ENCODE data around the gene PEAK1. TPM values are rescaled to one million over a fixed set of nuclear protein-coding genes. Genes with fewer than 3 reads are reported as not detected.

Gene PEAK1
- total RNA-seq, 6 donors from 2014 or later = 82.8 to 142 (median 90.1) TPM

DNA sequence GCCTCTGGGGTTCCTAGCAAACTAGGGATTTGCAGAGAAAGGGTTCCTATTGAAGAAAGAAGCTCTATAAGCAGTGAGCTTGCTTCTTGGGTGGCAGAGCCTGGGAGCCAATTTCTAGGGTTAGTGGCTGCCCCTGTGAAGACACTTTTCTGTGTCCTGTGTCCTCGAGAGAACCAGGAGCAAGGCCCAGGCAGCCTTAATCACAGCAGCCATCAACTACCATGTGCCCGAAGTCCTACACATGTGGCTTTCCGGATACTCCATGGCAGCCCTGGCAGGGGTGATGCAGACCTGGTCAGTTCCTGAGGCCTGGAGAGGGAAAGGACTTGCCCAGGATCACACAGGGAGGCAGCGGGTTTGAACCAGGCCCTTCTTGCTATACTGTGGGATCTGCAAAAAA, 321.3 kb downstream of the PEAK1 start:
- H3K27me3 ChIP-seq = no peaks in the 10 kb centered on the region
- no peak overlapping the region for H3K4me3 ChIP-seq
- no peaks in the 10 kb centered on the region for H3K36me3 ChIP-seq
- ATAC-seq (ENCODE audit: low FRiP score in 2 of 2) (no peak), DNase-seq (no peak)
- 92 to 100% methylated on average over 4 of the region's 4 CpGs for WGBS, 2 donors
- H3K9me3 ChIP-seq = no peaks in the 10 kb centered on the region
- H3K27ac ChIP-seq = no peak overlapping the region
- no peaks in the 10 kb centered on the region for H3K4me1 ChIP-seq
- TF ChIP-seq, protein P1, sequence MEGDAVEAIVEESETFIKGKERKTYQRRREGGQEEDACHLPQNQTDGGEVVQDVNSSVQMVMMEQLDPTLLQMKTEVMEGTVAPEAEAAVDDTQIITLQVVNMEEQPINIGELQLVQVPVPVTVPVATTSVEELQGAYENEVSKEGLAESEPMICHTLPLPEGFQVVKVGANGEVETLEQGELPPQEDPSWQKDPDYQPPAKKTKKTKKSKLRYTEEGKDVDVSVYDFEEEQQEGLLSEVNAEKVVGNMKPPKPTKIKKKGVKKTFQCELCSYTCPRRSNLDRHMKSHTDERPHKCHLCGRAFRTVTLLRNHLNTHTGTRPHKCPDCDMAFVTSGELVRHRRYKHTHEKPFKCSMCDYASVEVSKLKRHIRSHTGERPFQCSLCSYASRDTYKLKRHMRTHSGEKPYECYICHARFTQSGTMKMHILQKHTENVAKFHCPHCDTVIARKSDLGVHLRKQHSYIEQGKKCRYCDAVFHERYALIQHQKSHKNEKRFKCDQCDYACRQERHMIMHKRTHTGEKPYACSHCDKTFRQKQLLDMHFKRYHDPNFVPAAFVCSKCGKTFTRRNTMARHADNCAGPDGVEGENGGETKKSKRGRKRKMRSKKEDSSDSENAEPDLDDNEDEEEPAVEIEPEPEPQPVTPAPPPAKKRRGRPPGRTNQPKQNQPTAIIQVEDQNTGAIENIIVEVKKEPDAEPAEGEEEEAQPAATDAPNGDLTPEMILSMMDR (IDR thresholded peaks at IDR 0.05) = no peak
- TF ChIP-seq POLR2AphosphoS5 (IDR thresholded peaks at IDR 0.05) = no peak
- TF ChIP-seq POLR2A (IDR thresholded peaks at IDR 0.05) = no peak
- no peak for TF ChIP-seq EP300 (IDR thresholded peaks at IDR 0.05)

DNA sequence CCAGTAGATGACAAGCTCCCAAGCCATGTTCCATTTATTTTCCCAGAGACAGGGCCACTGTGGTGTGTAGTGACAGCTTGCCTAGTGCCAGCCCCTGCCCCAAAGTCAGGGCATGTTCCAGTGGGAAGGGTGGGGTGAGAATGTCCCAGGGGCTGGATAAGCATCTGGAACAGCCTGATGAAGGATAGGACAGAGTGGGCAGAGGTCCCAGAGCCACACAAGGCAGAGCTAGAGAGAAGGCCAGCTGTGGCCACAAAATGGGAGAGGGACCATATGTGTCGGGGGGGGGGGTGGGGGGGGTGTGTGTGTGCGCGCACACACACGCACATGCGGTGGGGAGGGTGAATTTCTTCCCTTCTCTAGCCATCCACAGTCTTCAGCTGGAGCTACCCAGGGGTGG, 322.0 kb downstream of the PEAK1 start:
- no peak overlapping the region for H3K27ac ChIP-seq
- H3K4me1 ChIP-seq = no peaks in the 10 kb centered on the region
- H3K9me3 ChIP-seq = no peaks in the 10 kb centered on the region
- 92 to 97% methylated on average over 5 of the region's 5 CpGs for WGBS, 2 donors
- no peaks in the 10 kb centered on the region for H3K36me3 ChIP-seq
- TF ChIP-seq POLR2AphosphoS5 (IDR thresholded peaks at IDR 0.05) (no peak), EP300 (IDR thresholded peaks at IDR 0.05) (no peak), POLR2A (IDR thresholded peaks at IDR 0.05) (no peak)
- TF ChIP-seq, protein P1 (IDR thresholded peaks at IDR 0.05) = no peak
- no peak overlapping the region for H3K4me3 ChIP-seq
- H3K27me3 ChIP-seq = no peaks in the 10 kb centered on the region
- DNase-seq (no peak), ATAC-seq (ENCODE audit: low FRiP score in 2 of 2) (no peak)

DNA sequence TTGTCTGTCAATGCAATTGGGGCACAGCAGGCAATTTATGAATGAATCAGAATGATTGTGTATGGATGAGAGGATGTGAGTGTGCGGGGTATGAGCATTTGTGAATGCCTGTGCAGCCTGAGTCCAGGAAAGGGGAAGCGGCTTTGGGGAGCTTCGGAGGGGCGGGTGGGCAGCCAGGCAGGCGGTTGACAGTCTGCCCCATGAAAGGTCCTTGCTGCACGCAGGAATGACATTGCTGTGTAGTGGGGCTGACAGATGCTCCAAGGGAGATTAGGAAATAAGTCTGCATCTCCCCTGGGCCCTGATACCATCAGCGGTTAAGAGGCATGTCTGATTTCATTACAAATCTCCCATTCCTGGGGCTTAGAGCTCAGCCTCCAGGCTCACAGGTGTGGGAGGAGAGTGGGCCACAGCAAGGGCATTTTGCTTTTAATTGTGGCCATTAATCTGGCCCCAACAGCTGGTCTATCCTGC, 322.6 kb downstream of the PEAK1 start:
- ATAC-seq (ENCODE audit: low FRiP score in 2 of 2) (no peak), DNase-seq (no peak)
- WGBS, 2 donors = 90% methylated on average over 7 of the region's 7 CpGs
- Histone ChIP-seq H3K27ac (no peak overlapping the region), H3K27me3 (no peaks in the 10 kb centered on the region), H3K9me3 (no peaks in the 10 kb centered on the region), H3K4me1 (no peaks in the 10 kb centered on the region), H3K36me3 (no peaks in the 10 kb centered on the region), H3K4me3 (no peak overlapping the region)
- TF ChIP-seq EP300 (IDR thresholded peaks at IDR 0.05) (no peak), POLR2AphosphoS5 (IDR thresholded peaks at IDR 0.05) (no peak), POLR2A (IDR thresholded peaks at IDR 0.05) (no peak)
- TF ChIP-seq, protein P1 (IDR thresholded peaks at IDR 0.05) = no peak

DNA sequence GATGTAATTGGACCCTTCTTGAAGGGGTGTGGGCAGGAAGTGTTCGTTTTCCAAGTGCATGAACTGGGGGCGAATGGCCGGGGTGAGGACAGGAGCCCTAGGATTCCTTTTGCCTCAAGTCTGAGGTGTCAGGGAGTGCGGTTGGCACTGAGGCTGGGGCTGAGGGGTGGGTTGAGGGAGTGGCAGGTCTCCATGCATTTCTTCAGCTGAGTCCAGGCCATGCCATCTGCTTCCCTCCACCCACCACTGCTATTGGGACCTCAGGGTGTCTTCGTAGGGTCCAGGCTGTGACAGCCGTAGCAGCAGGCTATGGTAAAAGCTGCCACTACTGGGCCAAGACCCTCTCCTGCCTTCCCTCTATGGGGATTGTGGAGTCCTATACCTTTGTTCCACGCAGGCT, 323.4 kb downstream of the PEAK1 start:
- Histone ChIP-seq H3K4me1 (no peaks in the 10 kb centered on the region), H3K27me3 (no peaks in the 10 kb centered on the region), H3K27ac (no peak overlapping the region), H3K36me3 (no peaks in the 10 kb centered on the region), H3K9me3 (no peaks in the 10 kb centered on the region), H3K4me3 (no peak overlapping the region)
- ATAC-seq (ENCODE audit: low FRiP score in 2 of 2) (no peak), DNase-seq (no peak)
- WGBS, 2 donors = 88 to 92% methylated on average over 4 to 7 of the region's 7 CpGs
- TF ChIP-seq POLR2A (IDR thresholded peaks at IDR 0.05) (no peak), POLR2AphosphoS5 (IDR thresholded peaks at IDR 0.05) (no peak), EP300 (IDR thresholded peaks at IDR 0.05) (no peak)
- TF ChIP-seq, protein P1 (IDR thresholded peaks at IDR 0.05) = no peak

DNA sequence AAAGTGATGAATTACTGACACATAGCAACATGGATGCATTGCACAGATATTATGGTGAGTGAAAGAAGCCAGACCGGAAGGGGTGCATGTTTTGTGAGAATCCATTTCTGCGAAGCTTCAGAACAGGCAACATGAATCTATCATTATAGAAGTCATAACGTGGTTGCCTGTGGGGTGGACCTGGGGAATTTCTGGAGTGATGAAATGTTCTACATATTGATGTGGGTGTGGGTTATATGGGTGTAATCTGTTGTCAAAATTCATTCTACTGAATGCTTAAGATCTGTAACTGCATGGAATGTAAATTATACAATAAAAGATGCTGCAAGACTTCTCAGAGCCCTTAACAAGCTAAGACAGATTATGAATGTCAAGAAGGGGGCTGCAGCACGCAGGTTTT, 323.8 kb downstream of the PEAK1 start:
- 73 to 74% methylated on average over 4 of the region's 4 CpGs for WGBS, 2 donors
- no peaks in the 10 kb centered on the region for H3K4me1 ChIP-seq
- ATAC-seq (ENCODE audit: low FRiP score in 2 of 2) (no peak), DNase-seq (no peak)
- no peak overlapping the region for H3K4me3 ChIP-seq
- no peaks in the 10 kb centered on the region for H3K27me3 ChIP-seq
- no peak overlapping the region for H3K27ac ChIP-seq
- TF ChIP-seq POLR2AphosphoS5 (IDR thresholded peaks at IDR 0.05) (no peak), POLR2A (IDR thresholded peaks at IDR 0.05) (no peak), EP300 (IDR thresholded peaks at IDR 0.05) (no peak)
- TF ChIP-seq, protein P1 (IDR thresholded peaks at IDR 0.05) = no peak
- no peaks in the 10 kb centered on the region for H3K9me3 ChIP-seq
- H3K36me3 ChIP-seq = no peaks in the 10 kb centered on the region
